Iris pigment epithelial cell (primary cell): Measurements from ENCODE around the gene CEP72.
"Not testable (repeated sequence)": the region's sequence is repeated elsewhere in the genome, so short reads cannot be mapped to it uniquely, and the experiment has no call there.

ENCODE experiments used
- DNase-seq: peaks from one replicate; pipeline ENCODE4 v3.0.0-alpha.2; 2011; ENCODE audit warnings: low read depth

The CEP72 gene

DNA sequence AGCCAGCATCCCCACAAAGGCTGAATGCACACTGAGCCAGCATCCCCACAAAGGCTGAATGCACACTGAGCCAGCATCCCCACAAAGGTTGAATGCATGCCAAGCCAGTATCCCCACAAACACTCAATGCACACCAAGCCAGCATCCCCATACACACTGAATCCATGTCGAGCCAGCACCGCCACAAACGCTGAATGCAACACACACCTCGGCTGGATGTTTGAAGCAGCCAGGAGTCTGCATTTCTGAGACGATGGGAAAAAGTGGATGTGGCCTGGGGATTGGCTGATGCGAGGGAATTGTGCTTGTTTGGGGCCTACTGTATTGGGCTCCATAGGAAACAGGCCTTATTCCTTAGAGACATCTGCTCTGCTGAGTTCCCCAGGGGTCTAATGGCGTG lies 30.9 kb upstream of the CEP72 start:
- DNase-seq = no peak

DNA sequence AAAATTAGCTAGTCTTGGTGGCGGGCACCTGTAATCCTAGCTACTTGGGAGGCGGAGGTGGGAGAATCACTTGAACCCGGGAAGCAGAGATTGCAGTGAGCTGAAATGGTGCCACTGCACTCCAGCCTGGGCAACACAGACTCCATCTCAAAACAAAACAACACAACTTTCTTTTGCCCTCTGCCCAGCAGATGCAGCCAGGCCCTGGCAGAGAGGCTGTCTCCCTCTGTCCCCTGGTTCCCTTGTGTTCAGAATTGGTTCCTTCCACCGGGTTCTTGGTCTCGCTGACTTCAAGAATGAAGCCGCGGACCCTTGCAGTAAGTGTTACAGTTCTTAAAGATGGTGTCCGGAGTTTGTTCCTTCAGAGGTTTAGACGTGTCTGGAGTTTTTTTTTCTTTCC lies 30.2 kb upstream of the CEP72 start:
- no peak for DNase-seq

DNA sequence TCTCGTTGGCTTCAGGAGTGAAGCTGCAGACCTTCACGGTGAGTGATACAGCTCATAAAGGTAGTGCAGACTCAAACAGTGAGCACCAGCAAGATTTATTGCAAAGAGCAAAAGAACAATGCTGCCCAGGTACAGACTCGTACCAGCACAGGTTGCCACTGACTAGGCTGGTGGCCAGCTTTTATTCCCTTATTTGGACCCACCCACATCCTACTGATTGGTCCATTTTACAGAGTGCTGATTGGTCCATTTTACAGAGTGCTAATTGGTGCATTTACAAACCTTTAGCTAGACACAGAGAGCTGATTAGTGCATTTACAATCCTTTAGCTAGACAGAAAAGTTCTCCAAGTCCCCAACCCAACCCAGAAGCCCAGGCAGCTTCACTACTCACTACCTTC lies 29.7 kb upstream of the CEP72 start:
- DNase-seq = not testable (repeated sequence)

DNA sequence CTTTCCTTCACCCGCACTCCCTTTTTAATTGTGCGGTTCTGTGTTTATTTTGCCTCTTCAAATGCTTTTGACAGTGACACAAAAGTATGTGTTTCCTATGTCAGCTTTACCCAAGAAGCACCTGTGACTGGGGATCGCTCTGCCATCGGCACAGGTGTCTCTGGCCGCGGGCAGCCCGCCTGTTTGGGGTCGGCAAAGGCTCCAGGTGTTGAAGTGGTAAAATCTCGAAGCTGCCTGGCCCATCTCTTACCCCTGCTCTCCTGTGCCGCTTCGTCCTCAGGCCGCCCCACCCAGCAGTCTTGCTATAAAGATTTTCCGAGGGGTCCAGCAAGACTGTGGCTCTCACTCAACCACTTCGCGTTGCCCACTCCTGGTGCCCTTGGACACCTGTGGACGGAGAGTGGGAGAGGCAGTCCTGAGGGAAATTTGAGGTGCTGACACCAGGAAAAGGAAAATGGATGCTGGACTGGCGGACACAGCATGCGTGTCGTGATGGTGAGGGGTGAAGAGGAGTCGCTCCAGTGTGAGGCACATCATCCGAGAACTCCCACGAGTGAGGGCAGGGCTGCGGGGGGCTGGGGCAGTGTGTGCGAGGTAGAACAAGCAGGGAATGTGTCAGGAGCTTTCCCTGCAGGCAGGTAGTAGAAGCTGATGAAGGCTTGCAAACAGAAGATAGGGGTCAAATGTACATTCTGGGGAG lies 29.1 kb upstream of the CEP72 start:
- DNase-seq = no peak

DNA sequence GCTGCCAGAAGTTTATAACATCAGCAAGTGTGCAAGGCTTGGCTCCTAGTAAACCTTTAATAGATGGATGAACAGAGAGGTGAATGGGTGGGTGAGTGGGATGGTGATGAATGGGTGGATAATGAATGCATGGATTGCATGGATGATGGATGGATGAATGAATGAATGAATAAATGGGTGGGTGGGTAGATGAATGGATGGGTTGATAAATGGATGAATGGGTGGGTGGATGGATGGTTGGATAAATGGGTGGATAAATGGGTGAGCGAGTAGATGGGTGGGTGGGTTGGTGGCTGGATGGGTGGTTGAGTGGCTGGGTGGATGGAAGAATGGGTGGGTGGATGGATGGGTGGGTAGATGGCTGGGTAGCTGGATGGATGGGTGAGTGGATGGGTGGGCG lies 28.5 kb upstream of the CEP72 start:
- no peak for DNase-seq

DNA sequence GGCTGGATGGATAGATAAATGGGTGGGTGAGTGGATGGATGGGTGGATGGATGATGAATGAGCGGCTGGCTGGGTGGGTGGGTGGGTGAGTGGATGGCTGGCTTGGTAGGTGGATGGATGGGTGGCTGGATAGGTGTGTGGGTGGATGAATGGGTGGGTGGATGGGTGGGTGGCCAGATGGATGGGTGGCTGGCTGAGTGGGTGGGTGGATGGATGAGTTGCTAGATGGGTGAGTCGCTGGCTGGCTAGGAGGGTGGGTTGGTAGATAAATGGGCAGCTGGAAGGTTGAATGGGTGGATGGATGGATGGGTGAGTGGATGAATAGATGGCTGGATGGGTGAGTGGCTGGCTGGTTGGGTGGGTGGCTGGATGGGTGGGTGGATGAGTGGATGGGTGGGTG lies 27.9 kb upstream of the CEP72 start:
- no peak for DNase-seq

DNA sequence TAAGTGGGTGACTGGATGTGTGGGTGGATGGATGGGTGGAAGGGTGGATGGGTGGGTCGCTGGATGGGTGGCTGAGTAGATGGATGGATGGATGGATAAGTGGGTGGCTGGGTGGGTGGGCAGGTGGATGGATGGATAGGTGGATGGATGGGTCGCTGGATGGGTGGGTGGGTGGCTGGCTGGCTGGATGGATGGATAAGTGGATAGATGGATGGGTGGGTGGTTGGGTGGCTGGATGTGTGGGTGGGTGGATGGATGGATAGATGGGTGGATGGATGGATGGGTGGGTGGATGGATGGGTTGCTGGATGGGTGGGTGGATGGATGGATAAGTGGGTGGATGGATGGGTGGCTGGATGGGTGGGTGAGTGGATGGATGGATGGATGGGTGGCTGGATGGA lies 27.3 kb upstream of the CEP72 start:
- DNase-seq = no peak

DNA sequence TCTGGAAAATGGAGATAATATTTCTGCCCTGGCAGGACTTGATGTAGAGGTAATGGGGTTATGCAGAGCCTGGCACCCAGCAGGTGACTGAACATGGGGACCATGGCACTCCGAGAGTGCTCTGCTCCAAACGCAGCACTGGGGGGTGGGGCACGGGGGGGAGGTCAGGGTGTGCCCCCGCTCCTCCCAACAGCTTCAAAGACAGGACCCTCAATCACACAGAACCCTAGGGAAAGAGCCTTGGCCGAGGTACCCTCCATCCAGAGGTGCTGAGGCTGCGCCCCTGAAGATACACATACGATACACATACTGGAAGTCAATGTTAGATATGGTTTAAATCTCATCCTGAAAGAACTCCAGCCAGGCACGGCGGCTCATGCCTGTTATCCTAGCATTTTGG lies 26.6 kb upstream of the CEP72 start:
- DNase-seq = no peak

DNA sequence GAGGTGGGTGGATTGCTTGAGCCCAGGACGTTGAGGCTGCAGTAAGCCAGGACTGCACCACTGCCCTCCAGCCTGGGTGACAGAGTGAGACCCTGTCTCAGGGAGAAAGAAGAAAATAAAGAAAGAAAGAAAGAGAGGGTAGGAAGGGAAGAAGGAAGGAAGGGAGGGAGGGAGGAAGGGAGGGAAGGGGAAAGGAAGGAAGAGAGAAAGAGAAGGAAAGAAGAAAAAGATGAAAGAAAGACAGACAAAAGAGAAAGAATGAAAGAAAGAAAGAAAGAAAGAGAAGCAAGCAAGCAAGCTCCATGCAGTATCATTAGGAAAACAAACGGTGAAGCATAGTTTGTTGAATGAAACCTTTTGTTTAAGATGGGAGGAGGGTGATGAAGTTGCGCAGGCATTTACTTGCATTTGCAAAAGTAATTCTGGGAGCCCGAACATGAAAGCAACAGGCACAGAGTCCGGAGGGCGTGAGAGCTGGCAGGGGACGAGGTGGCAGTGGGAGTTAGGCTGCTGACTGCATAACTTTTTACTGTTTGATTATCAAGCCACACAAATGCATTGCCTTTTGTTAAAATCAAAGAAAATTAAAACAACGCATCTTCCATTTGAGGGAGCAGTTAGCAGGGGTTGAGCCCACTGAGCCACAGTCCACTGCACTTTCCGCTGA lies 26.0 kb upstream of the CEP72 start:
- DNase-seq = no peak

DNA sequence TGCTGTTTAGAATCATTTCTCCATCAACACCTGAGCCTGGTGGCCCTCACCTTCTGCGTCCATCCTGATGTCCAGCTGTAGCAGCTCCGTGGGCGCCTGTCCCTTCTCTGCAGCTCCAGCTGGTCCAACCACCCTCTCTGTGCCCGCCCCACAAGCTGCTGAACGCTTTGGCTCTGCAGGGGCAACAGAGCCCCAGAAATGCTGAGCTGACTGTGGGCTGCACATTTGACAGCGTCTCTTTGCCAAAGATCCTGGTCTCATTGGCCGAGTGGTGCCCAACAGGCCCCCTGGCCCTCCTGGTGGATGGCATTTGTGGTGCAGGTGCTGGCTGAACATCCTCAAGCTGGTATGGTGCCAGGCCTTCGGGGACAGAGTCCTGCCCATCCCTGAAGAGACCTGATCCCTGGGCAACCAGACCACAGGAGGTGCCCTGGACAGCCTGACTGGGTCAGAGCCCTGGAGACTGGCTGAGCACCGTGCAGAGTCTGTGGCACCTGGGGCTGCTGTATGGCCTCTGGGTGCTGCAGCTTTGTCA lies 25.3 kb upstream of the CEP72 start:
- no peak for DNase-seq

DNA sequence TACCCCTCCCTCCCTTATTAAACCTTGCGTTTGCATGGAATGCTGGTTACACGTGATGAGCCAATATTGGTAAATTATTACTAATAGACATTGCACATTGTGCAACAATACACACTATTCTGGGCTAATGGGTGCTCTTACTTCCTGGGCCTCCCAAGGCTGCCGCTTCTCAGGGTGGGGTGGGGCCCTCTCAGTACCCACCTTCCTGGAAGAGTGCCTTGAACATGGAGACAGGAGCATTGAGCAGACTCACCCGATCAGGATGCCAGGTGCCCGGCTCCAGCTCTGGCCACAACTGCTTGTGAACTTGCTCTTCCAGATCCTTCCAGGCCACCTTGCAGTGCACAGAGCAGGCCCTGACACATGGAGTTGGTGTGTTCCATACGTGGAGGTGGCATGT lies 24.7 kb upstream of the CEP72 start:
- DNase-seq = no peak

DNA sequence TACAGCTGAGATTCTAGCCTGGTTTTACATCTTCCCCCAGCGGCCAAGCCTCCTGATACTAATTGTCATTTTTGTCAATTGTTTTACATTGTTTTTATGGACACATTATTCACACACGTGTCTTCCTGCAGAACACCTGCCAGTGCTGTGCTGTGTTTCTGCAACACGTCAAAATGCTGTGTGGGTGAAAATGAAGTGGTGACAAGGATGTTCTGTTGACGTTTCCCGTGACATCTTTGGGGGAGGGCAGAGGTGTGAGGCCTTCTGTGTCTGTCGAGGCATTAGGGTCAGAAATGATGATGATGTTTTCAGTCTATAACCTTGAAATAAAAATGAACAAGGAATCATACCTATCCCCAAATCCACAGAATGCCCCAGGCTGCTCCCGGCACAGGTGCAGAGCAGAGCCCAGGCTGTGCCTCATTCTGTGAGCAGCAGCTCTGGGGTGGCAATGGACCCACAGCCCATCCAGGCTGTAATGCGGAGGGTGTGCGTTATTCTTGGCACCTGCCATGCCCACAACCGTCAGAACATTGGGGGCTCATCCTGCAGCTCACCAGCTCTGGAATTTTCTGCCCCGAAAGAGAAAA lies 23.6 kb upstream of the CEP72 start:
- no peak for DNase-seq

DNA sequence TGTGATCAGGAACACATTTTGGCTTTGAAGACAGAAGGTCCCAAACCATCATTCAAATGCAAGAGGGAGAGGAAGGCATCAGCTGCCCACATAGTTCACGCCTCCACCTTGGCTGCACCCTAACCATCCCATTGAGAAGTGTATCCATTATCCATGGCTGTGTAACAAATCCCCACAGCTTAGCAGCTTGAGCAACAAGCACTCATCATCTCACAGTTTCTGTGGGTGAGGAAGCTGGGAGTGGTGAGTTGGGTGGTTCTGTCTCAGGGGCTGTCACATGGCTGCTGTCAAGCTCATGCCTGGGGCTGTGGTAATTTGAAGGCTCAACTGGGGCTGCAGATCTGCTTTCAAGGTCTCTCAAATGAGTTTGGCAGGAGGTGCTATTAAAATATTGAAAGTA lies 23.0 kb upstream of the CEP72 start:
- no peak for DNase-seq

DNA sequence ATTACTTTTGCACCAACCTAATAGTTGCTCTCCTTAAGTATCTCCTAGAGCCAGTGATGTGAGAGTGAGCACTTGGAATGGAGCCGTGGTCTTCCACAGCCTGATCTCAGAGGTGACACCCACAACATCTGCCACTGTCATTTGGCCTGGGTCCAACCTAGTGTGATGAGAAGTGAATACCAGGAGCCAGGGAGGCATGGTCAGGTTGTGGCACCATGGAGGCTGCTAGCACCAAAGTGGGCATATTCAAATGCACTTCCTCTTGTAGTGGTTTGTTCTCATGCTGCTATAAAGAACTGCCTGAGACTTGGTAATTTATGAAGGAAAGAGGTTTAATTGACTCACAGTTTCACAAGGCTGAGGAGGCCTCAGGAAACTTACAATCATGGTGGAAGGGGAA lies 22.6 kb upstream of the CEP72 start:
- no peak for DNase-seq

DNA sequence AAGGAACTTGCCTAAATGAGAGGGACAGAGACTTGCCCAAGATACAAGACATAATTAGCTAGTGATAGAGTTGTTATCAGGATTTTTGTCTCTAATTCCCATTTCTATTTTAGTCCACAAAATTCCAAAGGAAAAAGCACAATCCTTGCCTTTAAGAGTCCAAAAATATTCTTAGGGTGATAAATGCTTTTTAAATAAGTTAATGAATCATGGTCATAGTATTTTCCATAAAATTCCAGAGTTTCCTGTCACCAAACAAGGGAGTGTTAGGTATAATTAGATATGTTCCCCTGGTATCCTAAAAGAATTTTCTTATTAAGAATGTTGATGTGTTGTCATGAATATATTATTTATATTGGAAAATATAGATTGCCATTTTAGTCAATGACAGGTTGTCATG lies 21.8 kb upstream of the CEP72 start:
- no peak for DNase-seq

DNA sequence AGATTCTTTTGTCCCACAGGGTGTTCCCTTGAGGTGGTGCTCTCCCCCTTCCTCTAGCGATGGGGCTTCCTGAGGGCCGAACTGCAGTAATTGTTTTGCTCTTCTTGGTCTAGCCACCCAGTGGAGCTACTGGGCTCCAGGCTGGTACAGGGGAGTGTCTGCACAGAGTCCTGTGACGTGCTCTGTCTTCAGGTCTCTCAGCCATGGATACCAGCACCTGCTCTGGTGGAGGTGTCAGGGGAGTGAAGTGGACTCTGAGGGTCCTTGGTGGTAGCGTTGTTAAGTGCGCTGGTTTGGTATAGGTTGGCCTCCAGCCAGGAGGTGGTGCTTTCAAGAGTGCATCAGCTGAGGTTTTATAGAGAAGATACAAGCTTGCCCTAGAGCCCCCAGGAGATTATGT lies 20.4 kb upstream of the CEP72 start:
- no peak for DNase-seq

DNA sequence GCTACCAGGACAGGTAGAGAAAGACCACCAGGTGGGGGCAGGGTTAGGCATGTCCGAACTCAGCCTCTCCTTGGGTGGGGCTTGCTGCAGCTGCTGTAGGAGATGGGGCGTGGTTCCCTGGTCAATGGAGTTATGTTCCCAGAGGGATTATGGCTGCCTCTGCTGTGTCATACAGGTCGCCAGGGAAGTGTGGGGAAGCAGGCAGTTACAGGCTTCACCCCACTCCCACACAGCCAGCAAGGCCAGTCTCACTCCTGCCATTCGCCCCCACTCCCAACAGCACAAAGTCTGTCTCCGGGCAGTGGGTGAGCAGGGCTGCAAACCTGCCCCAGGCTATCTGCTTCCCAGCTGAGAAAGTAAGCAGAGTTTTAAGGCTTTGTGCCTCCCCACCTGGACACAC lies 20.0 kb upstream of the CEP72 start:
- DNase-seq = no peak

DNA sequence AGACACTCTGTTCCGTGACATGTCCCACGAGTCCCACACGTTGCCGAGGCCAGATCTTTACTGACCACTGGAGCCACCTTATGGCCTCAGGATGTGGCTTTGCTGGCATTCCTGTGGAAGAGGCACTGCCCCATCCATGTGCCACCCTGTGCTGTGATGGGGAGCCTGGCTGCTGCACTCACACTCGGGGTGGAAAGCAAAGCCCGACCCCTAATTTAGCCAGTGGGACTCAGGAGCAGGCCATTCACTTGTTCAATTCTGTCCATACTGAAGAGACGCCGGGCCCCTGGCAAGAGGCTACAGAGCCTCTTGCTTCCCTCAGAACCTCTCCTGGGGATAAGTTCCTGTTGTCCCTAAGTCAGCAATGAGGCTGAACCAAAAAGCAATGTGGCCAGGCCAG lies 18.6 kb upstream of the CEP72 start:
- DNase-seq = no peak

DNA sequence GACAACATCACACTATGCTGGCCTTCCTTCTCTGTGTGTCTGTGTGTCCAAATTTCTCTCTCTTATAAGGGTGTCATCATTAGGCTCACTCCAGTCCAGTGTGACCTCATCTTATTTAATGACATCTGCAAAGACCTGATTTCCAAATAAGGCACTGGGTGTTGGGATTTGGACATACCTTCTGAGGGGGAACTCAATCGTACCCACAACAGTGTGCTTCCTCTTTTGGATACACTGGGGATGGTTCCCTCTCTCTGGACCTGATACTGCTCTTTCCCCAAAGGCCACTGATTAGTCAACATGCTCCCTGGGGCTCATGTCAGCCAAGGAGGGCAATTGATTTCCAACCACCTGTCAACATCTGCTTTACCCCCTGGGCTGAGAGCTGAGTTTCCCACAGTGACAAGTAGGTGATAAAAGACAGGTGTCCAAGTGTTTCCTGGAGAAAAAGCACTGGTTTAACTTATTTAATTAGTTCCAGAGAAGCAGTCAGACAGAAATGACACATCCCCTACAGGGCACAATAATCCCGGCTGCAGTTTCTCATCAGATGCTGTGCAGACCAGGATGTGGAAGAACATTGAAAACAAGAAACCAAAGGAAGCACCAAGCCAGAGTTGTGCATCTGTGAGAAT lies 17.8 kb upstream of the CEP72 start:
- DNase-seq = no peak

DNA sequence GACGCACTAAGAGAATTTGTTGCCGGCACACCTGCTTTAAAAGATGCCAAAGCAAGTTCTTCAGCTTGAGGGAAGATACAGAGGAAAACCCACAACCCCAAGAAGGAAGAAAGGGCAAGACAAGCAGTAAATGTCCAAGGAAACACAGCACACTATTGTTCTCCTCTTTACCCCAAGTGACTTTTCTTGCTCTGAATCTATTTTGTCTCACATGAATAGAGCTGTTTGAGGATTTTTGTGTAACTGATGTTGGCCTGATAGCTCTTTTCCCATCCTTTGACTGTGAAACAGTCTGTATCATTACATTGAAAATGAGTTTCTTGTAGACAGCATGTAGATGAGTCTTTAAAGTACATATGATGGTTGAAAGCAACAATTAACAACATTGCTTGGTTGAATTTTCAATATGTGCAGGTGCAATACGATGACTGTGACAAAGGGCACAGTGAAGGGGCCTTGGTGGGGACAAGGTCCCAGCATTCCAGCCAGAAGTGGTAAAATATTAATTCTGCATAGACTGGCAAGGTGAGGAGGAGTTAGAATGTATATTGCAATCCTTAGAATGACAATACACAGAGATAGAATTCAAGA lies 16.8 kb upstream of the CEP72 start:
- no peak for DNase-seq

DNA sequence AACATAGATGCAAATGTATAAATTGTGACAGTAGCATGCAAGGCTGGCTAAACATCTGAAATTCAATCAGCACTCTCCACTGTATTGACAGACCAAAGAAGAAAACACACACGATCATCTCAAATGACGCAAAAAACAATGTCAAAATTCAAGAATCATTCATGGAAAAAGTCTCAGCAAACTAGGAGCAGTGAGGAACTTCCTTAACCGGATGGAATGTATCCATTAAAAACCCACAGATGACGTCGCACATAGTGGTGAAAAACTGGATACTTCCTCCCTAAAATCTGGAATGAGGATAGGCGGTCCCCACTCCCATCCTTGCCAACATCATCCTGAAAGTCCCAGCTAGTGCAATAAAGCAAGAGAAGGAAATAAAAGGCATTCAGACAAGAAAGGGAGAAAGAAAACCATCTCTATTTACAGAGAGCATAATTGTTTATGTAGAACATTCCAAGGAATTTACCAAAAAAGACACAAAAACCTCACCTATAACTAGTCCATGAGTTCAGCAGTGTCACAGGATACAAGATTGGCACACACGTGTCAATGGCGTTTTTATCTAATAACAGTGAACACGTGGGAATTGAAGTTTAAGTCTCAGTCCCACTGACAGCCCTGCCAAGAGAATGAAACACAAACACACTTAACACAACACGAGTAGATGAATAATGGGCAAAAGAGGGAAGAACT lies 14.1 kb upstream of the CEP72 start:
- no peak for DNase-seq

DNA sequence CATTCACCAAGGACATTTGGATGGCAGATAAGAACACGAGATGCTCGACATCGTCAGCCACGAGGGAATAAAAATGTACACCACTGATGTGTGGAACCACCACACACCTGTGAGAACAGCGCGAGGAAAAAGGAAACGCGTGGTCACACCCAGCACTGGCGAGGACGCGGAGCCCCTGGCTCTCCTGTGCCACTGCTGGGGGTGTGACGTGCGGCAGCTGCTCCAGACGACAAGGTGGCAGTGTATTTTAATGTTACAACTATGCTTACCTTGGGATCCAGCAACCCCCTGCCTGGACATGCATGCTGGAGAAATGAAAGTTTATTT lies 13.6 kb upstream of the CEP72 start:
- no peak for DNase-seq
